ENCODE data around the gene RSPRY1.

The RSPRY1 gene

DNA sequence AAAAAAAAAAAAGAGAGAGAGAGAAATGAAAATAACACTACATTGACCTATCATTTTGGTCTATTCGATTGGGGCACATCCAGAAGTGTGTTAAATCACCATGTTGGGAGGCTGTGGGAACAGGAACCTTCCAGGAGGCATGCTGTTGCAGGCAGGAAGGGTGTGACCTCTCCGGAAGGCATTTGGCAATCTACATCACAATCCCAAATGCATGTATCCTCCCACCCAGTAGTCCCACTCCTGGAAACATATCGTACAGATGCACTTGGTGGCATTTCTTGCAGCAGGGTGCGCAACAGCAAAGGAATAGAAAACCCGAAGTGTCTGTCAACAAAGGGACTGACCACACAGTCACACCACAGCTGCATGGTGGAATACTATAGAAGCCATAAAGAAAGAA, 90.5 kb downstream of the RSPRY1 start:
- Histone ChIP-seq H3K27ac (ENCODE audit: low read depth, low read length) (no peak overlapping the region), H3K36me3 (ENCODE audit: control insufficient read depth in 5 of 5, insufficient read depth in 5 of 5, low read length in 5 of 5) (no peaks in the 10 kb centered on the region), H3K4me3 (ENCODE audit: low read depth in 1 of 5, low read length in 5 of 5) (no peak overlapping the region), H3K9me3 (ENCODE audit: control insufficient read depth in 5 of 5, low read length in 5 of 5) (no peaks in the 10 kb centered on the region), H3K9ac (ENCODE audit: low read length in 5 of 5) (no peak overlapping the region), H3K27me3 (ENCODE audit: control insufficient read depth in 5 of 5, insufficient read depth in 4 of 5, low read length in 5 of 5) (peaks cover 0 to 3% (median 0%) of the 10 kb centered on the region in 5 donors), H3K4me1 (ENCODE audit: control insufficient read depth in 5 of 5, insufficient read depth in 5 of 5, low read length in 5 of 5) (peaks cover 0 to 16% (median 1%) of the 10 kb centered on the region in 5 donors)

DNA sequence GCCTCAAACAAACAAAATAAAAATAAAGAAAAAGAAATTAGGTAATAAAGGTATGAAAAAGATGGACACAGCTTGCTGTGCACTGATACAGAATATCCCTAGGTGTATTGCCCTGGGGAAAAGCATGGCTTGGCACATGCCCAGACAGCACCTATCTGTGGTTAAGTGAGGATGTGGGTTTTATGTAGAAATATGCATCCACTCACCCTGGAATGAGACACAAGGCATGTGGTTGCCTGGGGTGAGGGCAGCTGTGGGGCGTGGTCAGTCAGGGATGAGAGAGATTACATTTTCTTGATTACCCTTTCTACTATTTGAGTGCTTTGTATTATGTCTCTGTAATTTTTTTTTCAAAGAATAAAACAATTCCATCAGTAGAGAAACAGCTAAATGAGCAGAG, 91.5 kb downstream of the RSPRY1 start:
- Histone ChIP-seq H3K27ac (ENCODE audit: low read depth, low read length) (no peak overlapping the region), H3K36me3 (ENCODE audit: control insufficient read depth in 5 of 5, insufficient read depth in 5 of 5, low read length in 5 of 5) (no peaks in the 10 kb centered on the region), H3K4me3 (ENCODE audit: low read depth in 1 of 5, low read length in 5 of 5) (no peak overlapping the region)

DNA sequence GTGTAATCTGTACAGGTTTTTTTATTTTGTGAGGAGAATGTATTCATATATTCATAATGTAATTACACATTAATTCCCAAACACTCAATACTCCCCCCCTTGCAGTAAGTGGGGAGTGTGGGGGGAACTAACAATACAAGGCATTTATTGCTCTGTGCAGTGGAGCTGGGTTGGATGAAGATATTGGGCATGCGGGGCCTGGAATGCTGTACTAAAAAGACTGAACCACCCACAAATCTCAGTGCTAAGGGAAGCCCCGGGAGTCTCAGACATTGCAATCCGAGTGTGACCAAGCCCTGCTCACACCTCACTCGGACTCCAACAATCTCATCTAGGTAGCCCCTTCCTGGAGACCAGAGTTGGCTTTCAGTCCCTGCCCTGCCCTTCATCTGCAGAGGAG, 92.4 kb downstream of the RSPRY1 start:
- H3K4me1 ChIP-seq (ENCODE audit: control insufficient read depth in 5 of 5, insufficient read depth in 5 of 5, low read length in 5 of 5) = peaks cover 0 to 16% (median 1%) of the 10 kb centered on the region in 5 donors
- no peaks in the 10 kb centered on the region for H3K9me3 ChIP-seq (ENCODE audit: control insufficient read depth in 5 of 5, low read length in 5 of 5)
- no peaks in the 10 kb centered on the region for H3K36me3 ChIP-seq (ENCODE audit: control insufficient read depth in 5 of 5, insufficient read depth in 5 of 5, low read length in 5 of 5)
- H3K27ac ChIP-seq (ENCODE audit: low read depth, low read length) = no peak overlapping the region
- H3K9ac ChIP-seq (ENCODE audit: low read length in 5 of 5) = no peak overlapping the region
- H3K27me3 ChIP-seq (ENCODE audit: control insufficient read depth in 5 of 5, insufficient read depth in 4 of 5, low read length in 5 of 5) = peaks cover under 1 to 10% (median 5%) of the 10 kb centered on the region in 5 donors
- H3K4me3 ChIP-seq (ENCODE audit: low read depth in 1 of 5, low read length in 5 of 5) = no peak overlapping the region

More for the DNA sequence above, 91.5 kb downstream of the RSPRY1 start:
- H3K27me3 ChIP-seq (ENCODE audit: control insufficient read depth in 5 of 5, insufficient read depth in 4 of 5, low read length in 5 of 5) = peaks cover 0 to 3% (median 0%) of the 10 kb centered on the region in 5 donors
- H3K9ac ChIP-seq (ENCODE audit: low read length in 5 of 5) = no peak overlapping the region
- H3K9me3 ChIP-seq (ENCODE audit: control insufficient read depth in 5 of 5, low read length in 5 of 5) = no peaks in the 10 kb centered on the region
- H3K4me1 ChIP-seq (ENCODE audit: control insufficient read depth in 5 of 5, insufficient read depth in 5 of 5, low read length in 5 of 5) = peaks cover 0 to 16% (median 1%) of the 10 kb centered on the region in 5 donors

DNA sequence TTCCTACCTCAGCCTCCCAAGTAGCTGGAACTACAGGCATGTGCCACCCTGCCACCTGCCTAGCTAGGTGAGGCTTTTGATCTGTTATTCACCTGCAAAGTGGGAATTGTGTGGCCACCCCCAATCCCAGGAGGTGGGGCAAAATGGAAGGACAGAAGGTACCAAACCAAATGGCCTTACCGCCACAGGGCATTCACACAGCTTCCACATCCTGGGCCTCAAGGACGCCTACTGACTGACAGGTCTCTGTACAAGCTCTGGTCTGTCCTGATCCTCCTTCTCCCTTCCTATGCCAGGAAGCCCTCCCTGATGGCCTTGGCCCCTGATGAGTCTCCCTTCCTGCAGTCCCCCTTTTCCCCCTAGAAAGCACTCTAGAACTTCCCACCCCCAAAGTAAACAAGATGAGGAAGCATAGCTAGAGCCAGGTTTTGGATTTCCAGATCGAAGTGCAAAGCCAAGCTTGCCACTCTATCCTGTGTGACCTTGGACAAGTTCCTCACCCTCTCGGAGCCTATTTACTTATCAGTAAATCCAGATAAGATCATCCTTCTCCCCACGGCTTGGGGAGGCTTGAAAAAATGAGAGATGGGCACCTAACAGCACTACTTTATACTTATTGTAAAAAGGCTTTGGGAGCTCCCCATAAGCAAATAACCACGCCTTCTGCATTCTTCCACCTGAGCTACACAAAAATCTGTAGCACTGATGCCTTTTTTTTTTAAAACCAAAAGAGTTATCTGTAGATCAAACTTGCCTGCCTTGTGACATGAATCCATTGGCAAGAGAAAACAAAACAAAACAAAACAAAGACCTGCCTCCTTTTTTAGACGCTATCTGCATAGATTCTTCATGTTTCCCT, 93.9 kb downstream of the RSPRY1 start:
- Histone ChIP-seq H3K36me3 (ENCODE audit: control insufficient read depth in 5 of 5, insufficient read depth in 5 of 5, low read length in 5 of 5) (no peaks in the 10 kb centered on the region), H3K9me3 (ENCODE audit: control insufficient read depth in 5 of 5, low read length in 5 of 5) (no peaks in the 10 kb centered on the region), H3K27ac (ENCODE audit: low read depth, low read length) (no peak overlapping the region), H3K4me3 (ENCODE audit: low read depth in 1 of 5, low read length in 5 of 5) (no peak overlapping the region), H3K4me1 (ENCODE audit: control insufficient read depth in 5 of 5, insufficient read depth in 5 of 5, low read length in 5 of 5) (peaks cover 1 to 28% (median 13%) of the 10 kb centered on the region in 5 donors), H3K27me3 (ENCODE audit: control insufficient read depth in 5 of 5, insufficient read depth in 4 of 5, low read length in 5 of 5) (peaks cover 10 to 19% (median 14%) of the 10 kb centered on the region in 5 donors), H3K9ac (ENCODE audit: low read length in 5 of 5) (peak overlapping the region in 1 of 5 donors; percentile 25)

DNA sequence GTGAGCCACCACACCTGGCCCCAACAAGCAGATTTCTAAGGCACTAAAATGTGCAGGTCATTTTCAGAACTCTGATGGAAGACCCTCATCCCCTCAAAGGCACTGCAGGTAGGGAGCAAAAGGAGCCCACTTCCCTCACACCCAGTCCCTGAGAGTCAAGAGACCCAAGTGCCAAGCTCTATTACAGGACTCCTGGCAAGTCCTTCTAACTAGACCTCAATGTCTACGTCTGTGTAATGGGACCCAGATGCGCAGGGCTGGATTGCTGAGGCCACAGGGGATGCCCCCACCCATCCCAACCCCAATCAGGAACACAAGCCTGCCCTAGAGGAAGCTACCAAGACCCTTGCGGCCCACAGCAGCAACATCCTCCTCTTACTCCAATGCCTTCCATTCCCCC, 95.7 kb downstream of the RSPRY1 start:
- Histone ChIP-seq H3K4me1 (ENCODE audit: control insufficient read depth in 5 of 5, insufficient read depth in 5 of 5, low read length in 5 of 5) (peaks cover 0 to 25% (median 15%) of the 10 kb centered on the region in 5 donors), H3K27ac (ENCODE audit: low read depth, low read length) (no peak overlapping the region), H3K36me3 (ENCODE audit: control insufficient read depth in 5 of 5, insufficient read depth in 5 of 5, low read length in 5 of 5) (no peaks in the 10 kb centered on the region), H3K27me3 (ENCODE audit: control insufficient read depth in 5 of 5, insufficient read depth in 4 of 5, low read length in 5 of 5) (peaks cover 10 to 25% (median 14%) of the 10 kb centered on the region in 5 donors), H3K9ac (ENCODE audit: low read length in 5 of 5) (no peak overlapping the region), H3K9me3 (ENCODE audit: control insufficient read depth in 5 of 5, low read length in 5 of 5) (no peaks in the 10 kb centered on the region), H3K4me3 (ENCODE audit: low read depth in 1 of 5, low read length in 5 of 5) (no peak overlapping the region)

DNA sequence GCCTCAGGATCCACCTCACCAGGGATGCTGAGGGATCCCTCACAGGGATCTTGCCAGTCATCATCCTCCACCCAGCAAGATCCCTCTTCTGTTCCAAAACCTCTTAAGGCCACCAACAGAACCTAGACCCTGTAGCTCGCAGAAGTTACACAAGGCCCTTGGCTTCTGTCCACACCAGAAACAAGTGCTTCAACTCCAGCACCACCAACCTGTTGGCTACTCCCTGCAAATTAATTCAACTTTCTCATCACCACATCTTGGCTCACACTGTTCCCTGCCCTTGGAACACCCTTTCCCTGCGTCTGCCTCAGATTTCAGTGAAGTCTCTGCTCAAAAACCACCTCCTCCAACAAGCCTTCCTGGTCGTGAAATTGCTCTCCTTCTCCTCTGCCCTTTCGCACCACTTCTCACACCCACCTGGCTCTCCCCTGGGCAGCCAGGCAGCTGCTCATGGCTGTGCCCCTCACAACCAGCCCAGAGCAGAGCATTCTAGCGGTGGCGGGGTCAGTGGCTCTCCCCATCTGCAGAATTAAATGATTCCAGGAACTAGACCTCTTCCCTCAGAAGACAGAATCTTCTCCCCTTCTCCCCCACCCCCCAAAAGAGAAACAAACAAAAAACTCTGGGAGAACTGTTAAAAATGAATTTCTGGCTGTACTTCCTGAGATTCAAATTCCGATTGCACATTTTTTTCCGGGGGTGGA, 96.5 kb downstream of the RSPRY1 start:
- H3K27ac ChIP-seq (ENCODE audit: low read depth, low read length) = no peak overlapping the region
- H3K4me3 ChIP-seq (ENCODE audit: low read depth in 1 of 5, low read length in 5 of 5) = no peak overlapping the region
- H3K36me3 ChIP-seq (ENCODE audit: control insufficient read depth in 5 of 5, insufficient read depth in 5 of 5, low read length in 5 of 5) = no peaks in the 10 kb centered on the region
- H3K27me3 ChIP-seq (ENCODE audit: control insufficient read depth in 5 of 5, insufficient read depth in 4 of 5, low read length in 5 of 5) = peaks cover 10 to 25% (median 14%) of the 10 kb centered on the region in 5 donors
- H3K4me1 ChIP-seq (ENCODE audit: control insufficient read depth in 5 of 5, insufficient read depth in 5 of 5, low read length in 5 of 5) = peaks cover 0 to 22% (median 15%) of the 10 kb centered on the region in 5 donors
- H3K9me3 ChIP-seq (ENCODE audit: control insufficient read depth in 5 of 5, low read length in 5 of 5) = no peaks in the 10 kb centered on the region
- no peak overlapping the region for H3K9ac ChIP-seq (ENCODE audit: low read length in 5 of 5)

DNA sequence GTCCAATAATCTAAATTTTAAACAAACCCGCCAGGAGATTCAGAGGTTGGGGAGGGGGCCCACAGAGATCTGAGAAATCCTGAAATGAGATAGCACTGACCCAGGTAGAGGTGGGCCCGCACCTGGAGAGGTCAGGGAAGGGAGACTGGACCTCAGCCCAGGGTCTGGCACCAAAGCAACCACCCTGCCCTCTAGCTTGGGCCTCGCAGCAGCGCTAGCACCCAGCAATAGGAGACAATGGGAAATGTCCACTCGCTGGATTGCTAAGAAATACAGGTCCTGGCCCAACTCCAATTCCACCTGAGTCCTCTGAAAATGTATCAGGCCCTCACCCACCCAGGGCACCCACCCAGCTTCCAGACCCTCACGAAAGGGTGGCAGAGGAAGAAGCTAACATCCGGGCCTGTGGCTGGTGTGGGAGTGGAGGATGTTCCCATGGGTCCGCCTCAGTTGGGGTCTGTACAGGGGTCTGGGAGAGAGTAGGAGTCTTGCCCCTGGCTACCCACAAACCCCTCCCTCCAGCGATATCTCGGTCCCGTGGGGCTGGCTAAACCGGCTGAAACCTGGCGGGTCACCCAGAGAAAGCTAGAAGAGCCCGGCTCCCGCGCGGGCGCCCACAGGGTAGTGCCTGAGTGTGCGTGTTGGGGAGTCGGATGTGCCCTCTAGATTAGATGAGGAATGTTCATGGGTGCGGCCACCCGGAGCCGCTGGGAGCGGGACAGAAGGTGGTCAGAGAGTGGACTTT, 97.3 kb downstream of the RSPRY1 start:
- peaks cover 10 to 25% (median 14%) of the 10 kb centered on the region in 5 donors for H3K27me3 ChIP-seq (ENCODE audit: control insufficient read depth in 5 of 5, insufficient read depth in 4 of 5, low read length in 5 of 5)
- H3K4me1 ChIP-seq (ENCODE audit: control insufficient read depth in 5 of 5, insufficient read depth in 5 of 5, low read length in 5 of 5) = peaks cover 0 to 22% (median 15%) of the 10 kb centered on the region in 5 donors
- no peak overlapping the region for H3K9ac ChIP-seq (ENCODE audit: low read length in 5 of 5)
- no peaks in the 10 kb centered on the region for H3K36me3 ChIP-seq (ENCODE audit: control insufficient read depth in 5 of 5, insufficient read depth in 5 of 5, low read length in 5 of 5)
- H3K9me3 ChIP-seq (ENCODE audit: control insufficient read depth in 5 of 5, low read length in 5 of 5) = no peaks in the 10 kb centered on the region
- H3K4me3 ChIP-seq (ENCODE audit: low read depth in 1 of 5, low read length in 5 of 5) = peak overlapping the region in 3 of 5 donors; percentile 11 to 70 (median 62)
- H3K27ac ChIP-seq (ENCODE audit: low read depth, low read length) = no peak overlapping the region

DNA sequence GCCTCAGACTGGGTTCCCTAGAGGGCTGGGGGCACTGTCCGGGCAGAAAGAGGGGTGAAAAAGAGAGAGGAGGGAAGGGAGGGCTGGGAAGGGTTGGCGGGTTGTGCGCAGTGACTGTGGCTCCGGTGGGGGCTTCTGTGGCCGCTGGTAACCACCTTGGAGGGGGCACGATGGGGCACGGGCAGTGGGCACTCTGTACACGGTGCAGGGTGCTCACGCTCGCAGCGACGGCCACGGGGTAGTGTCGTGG, 97.8 kb downstream of the RSPRY1 start:
- Histone ChIP-seq H3K27ac (ENCODE audit: low read depth, low read length) (no peak overlapping the region), H3K4me3 (ENCODE audit: low read depth in 1 of 5, low read length in 5 of 5) (peak overlapping the region in 3 of 5 donors; percentile 54 to 70 (median 62)), H3K4me1 (ENCODE audit: control insufficient read depth in 5 of 5, insufficient read depth in 5 of 5, low read length in 5 of 5) (peaks cover 0 to 22% (median 15%) of the 10 kb centered on the region in 5 donors), H3K9me3 (ENCODE audit: control insufficient read depth in 5 of 5, low read length in 5 of 5) (no peaks in the 10 kb centered on the region), H3K9ac (ENCODE audit: low read length in 5 of 5) (no peak overlapping the region), H3K27me3 (ENCODE audit: control insufficient read depth in 5 of 5, insufficient read depth in 4 of 5, low read length in 5 of 5) (peaks cover 10 to 25% (median 14%) of the 10 kb centered on the region in 5 donors), H3K36me3 (ENCODE audit: control insufficient read depth in 5 of 5, insufficient read depth in 5 of 5, low read length in 5 of 5) (no peaks in the 10 kb centered on the region)

DNA sequence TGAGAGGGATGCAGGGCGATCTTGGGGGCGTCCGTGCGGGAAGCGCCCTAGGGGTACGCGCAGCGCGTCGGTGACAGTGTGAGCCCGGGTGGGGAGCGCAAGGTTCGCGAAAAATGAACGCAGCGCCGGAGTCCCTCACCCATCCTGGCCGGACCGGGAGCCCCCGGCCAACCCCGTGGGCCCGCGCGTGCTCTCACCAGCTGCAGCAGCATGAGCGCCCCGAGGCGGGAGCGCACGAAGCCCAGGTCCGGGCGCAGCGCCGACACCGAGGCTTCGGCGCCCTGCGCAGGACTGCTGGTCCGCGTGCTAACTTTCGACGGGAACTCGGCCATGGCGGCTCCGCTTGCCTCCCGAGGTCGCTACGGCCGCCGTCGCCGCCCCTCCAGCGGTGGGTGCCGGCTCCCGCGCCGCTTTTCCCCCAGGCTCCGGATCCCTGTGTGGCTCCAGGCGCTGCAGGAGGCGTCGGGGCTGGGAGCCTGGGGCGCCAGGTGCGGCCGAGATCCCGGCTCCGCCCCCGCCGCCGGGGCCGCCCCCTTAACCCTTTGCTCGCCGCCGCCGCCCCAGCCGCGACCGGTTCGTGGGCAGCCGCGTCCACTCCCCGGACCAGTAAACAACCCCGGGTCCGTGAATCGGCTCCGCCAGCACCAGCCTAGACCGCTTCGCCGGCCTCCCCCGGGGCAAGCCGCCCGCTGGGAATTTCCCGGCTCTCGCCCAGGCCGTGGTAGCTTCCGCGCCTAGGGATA, 98.3 kb downstream of the RSPRY1 start, which contains the start of gene PLLP:
Gene PLLP (minus strand): TSS at position 464 of the 743 bp plus-strand sequence. CDS start 132 bp downstream, at position 332.
- peak within 1 kb of the TSS in 2 of 5 donors; percentile 20 to 23 for H3K9ac ChIP-seq (ENCODE audit: low read length in 5 of 5)
- no peaks in the 10 kb centered on the region for H3K36me3 ChIP-seq (ENCODE audit: control insufficient read depth in 5 of 5, insufficient read depth in 5 of 5, low read length in 5 of 5)
- H3K27ac ChIP-seq (ENCODE audit: low read depth, low read length) = no peak within 1 kb of the TSS

More for the DNA sequence above, 98.3 kb downstream of the RSPRY1 start, which contains the start of gene PLLP:
- peaks cover 0 to 22% (median 15%) of the 10 kb centered on the region in 5 donors for H3K4me1 ChIP-seq (ENCODE audit: control insufficient read depth in 5 of 5, insufficient read depth in 5 of 5, low read length in 5 of 5)
- peaks cover 10 to 25% (median 14%) of the 10 kb centered on the region in 5 donors for H3K27me3 ChIP-seq (ENCODE audit: control insufficient read depth in 5 of 5, insufficient read depth in 4 of 5, low read length in 5 of 5)
- H3K9me3 ChIP-seq (ENCODE audit: control insufficient read depth in 5 of 5, low read length in 5 of 5) = no peaks in the 10 kb centered on the region
- H3K4me3 ChIP-seq (ENCODE audit: low read depth in 1 of 5, low read length in 5 of 5) = peak within 1 kb of the TSS in 4 of 5 donors; percentile 54 to 70 (median 63)

All from subcutaneous abdominal adipose tissue (tissue), 5 donors.